ENCODE results near the gene PHETA2. TPM values are rescaled to one million over a fixed set of nuclear protein-coding genes. Genes with fewer than 3 reads are reported as not detected.

Gene PHETA2
- total and polyA plus RNA-seq, 2 of the 13 experiments (the other 11 are each of a cell fraction or from before 2014, with no cell fraction given), result 0.07 TPM; not detected in 1

DNA sequence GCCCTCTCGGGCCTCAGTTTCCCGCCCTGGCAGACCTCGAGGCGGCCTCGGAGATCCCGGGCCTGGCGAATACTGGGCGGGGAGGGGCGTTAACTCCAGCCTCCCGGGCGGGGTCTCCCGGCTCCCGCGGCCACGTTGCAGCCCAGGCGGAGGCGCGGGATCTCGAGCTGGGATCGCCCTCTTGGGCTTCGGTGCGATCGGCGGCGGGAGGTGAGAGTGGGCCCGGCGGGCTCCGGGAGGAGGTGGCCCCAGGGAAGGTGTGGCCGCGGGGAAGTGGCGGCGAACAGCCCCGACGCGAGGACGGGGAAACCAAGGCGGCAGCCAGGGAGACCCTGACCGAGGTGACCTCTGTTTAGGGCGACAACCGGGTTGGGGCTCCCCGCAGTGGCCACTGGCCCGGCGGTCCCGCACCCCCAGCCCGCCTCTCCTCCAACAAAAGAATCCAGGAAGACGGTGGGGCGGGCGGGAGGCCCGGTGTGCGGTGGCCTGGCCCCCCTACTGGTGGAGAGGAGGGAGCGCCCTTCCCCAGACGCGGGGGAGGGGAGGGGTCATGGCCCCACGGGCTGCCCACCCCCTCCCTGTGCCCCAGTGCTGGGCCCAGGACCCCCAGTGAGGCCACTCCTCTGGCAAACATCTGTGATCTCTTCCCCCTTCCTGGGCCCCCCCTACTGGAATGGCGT, at the start of gene PHETA2 (continued):
- TF ChIP-seq RARG (CRISPR knock-in tag; IDR thresholded peaks at IDR 0.05; ENCODE audit: low read depth) (no peak), MEF2D (CRISPR knock-in tag; IDR thresholded peaks at IDR 0.05) (no peak), HOXA7 (CRISPR knock-in tag; IDR thresholded peaks at IDR 0.05) (no peak), MIER3 (CRISPR knock-in tag; IDR thresholded peaks at IDR 0.05; ENCODE audit: borderline replicate concordance) (no peak), EP300 (IDR thresholded peaks at IDR 0.05; ENCODE audit: low read depth in 2 of 2, low read length in 2 of 2) (no peak), EP300 (CRISPR knock-in tag; IDR thresholded peaks at IDR 0.05; ENCODE audit: borderline replicate concordance) (no peak)
- TF ChIP-seq, protein P1, sequence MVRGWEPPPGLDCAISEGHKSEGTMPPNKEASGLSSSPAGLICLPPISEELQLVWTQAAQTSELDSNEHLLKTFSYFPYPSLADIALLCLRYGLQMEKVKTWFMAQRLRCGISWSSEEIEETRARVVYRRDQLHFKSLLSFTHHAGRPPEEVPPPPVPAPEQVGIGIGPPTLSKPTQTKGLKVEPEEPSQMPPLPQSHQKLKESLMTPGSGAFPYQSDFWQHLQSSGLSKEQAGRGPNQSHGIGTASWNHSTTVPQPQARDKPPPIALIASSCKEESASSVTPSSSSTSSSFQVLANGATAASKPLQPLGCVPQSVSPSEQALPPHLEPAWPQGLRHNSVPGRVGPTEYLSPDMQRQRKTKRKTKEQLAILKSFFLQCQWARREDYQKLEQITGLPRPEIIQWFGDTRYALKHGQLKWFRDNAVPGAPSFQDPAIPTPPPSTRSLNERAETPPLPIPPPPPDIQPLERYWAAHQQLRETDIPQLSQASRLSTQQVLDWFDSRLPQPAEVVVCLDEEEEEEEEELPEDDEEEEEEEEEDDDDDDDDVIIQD (CRISPR knock-in tag; IDR thresholded peaks at IDR 0.05; ENCODE audit: low read depth), result no peak
- TF ChIP-seq, protein P2, sequence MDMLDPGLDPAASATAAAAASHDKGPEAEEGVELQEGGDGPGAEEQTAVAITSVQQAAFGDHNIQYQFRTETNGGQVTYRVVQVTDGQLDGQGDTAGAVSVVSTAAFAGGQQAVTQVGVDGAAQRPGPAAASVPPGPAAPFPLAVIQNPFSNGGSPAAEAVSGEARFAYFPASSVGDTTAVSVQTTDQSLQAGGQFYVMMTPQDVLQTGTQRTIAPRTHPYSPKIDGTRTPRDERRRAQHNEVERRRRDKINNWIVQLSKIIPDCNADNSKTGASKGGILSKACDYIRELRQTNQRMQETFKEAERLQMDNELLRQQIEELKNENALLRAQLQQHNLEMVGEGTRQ (IDR thresholded peaks at IDR 0.05; ENCODE audit: low read depth, low read length), result no peak
- TF ChIP-seq, protein P2 (CRISPR knock-in tag; IDR thresholded peaks at IDR 0.05; ENCODE audit: borderline replicate concordance), result no peak
- TF ChIP-seq, protein P3, sequence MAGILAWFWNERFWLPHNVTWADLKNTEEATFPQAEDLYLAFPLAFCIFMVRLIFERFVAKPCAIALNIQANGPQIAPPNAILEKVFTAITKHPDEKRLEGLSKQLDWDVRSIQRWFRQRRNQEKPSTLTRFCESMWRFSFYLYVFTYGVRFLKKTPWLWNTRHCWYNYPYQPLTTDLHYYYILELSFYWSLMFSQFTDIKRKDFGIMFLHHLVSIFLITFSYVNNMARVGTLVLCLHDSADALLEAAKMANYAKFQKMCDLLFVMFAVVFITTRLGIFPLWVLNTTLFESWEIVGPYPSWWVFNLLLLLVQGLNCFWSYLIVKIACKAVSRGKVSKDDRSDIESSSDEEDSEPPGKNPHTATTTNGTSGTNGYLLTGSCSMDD (CRISPR knock-in tag; IDR thresholded peaks at IDR 0.05), result no peak
- TF ChIP-seq, protein P4, sequence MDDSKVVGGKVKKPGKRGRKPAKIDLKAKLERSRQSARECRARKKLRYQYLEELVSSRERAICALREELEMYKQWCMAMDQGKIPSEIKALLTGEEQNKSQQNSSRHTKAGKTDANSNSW (CRISPR knock-in tag; IDR thresholded peaks at IDR 0.05; ENCODE audit: borderline replicate concordance), result no peak
- TF ChIP-seq, protein P5, sequence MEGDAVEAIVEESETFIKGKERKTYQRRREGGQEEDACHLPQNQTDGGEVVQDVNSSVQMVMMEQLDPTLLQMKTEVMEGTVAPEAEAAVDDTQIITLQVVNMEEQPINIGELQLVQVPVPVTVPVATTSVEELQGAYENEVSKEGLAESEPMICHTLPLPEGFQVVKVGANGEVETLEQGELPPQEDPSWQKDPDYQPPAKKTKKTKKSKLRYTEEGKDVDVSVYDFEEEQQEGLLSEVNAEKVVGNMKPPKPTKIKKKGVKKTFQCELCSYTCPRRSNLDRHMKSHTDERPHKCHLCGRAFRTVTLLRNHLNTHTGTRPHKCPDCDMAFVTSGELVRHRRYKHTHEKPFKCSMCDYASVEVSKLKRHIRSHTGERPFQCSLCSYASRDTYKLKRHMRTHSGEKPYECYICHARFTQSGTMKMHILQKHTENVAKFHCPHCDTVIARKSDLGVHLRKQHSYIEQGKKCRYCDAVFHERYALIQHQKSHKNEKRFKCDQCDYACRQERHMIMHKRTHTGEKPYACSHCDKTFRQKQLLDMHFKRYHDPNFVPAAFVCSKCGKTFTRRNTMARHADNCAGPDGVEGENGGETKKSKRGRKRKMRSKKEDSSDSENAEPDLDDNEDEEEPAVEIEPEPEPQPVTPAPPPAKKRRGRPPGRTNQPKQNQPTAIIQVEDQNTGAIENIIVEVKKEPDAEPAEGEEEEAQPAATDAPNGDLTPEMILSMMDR (CRISPR knock-in tag; IDR thresholded peaks at IDR 0.05), result no peak
